Measurements from ENCODE around the gene ASCC1. TPM values are rescaled to one million over a fixed set of nuclear protein-coding genes. Genes with fewer than 3 reads are reported as not detected.

ASCC1 gene
- total and polyA plus RNA-seq, 2 of the 13 experiments (the other 11 are each of a cell fraction or from before 2014, with no cell fraction given) = 21.6 to 30.1 TPM

GRCh38 chr10:72077275-72077990, 138.6 kb downstream of the ASCC1 start:
- no peak for ATAC-seq
- no peaks in the 10 kb centered on the region for H4K20me1 ChIP-seq (ENCODE audit: insufficient read depth, low read length)
- intact Hi-C loops (cut with micrococcal nuclease; ENCODE audit: unreplicated experiment) = no loop called here
- H3K4me2 ChIP-seq (ENCODE audit: low read depth, low read length) = no peak overlapping the region
- no peak overlapping the region for H3K4me3 ChIP-seq (replicated peaks in 1 of 3; ENCODE audit: insufficient read depth in 1 of 3, low read depth in 2 of 3, low read length in 3 of 3)
- 57% methylated on average over 20 of the region's 20 CpGs for whole genome bisulfite sequencing (ENCODE audit: low lambda C conversion rate)
- FAIRE-seq = no peak
- no peak overlapping the region for H3K27ac ChIP-seq (ENCODE audit: extremely low read length, insufficient read depth, low read length)
- in situ Hi-C loops (cut with HindIII; ENCODE audit: extremely low pct_ligation_motif_present, low pct_unique_long_range_greater_than_20kb) = loop anchor here (25.0 kb wide), 1 partner anchor 260 kb away; no protein-coding TSS in a partner anchor
- H3K4me1 ChIP-seq (ENCODE audit: insufficient read depth, low read length) = peaks cover 24% of the 10 kb centered on the region
- H3K79me2 ChIP-seq (ENCODE audit: insufficient read depth, low read length) = no peaks in the 10 kb centered on the region
- CTCF ChIA-PET (ENCODE audit: low intra/inter-chr PET ratio, low total read pairs) = no interaction called here
- no peak overlapping the region for H3K9ac ChIP-seq (ENCODE audit: insufficient read depth, low read depth, low read length)
- POLR2A ChIA-PET = interaction anchor here (1.1 kb wide), 1 partner anchor 196 kb away, joined by 3 read pairs; the partner anchor contains the start of gene DDIT4
- H2AFZ ChIP-seq (ENCODE audit: low read length) = no peak overlapping the region
- TF ChIP-seq ZNF775 (CRISPR knock-in tag; IDR thresholded peaks at IDR 0.05; ENCODE audit: borderline replicate concordance) (no peak), MAFG (CRISPR knock-in tag; IDR thresholded peaks at IDR 0.05) (no peak)
- BruUV-seq (replicated peaks) = no TSS peak
- H3K27me3 ChIP-seq (ENCODE audit: control insufficient read depth in 1 of 2, insufficient read depth in 2 of 2, low read length in 2 of 2) = peaks cover 7 to 34% of the 10 kb centered on the region in 2 experiments
- no peak for DNase-seq (ENCODE audit: low spot score)
- H3K36me3 ChIP-seq (replicated peaks in 1 of 2; ENCODE audit: control insufficient read depth in 1 of 2, insufficient read depth in 2 of 2, low read length in 2 of 2) = no peaks in the 10 kb centered on the region
- H3K9me3 ChIP-seq (ENCODE audit: low read length) = no peaks in the 10 kb centered on the region

GRCh38 chr10:72076756-72077155, 139.3 kb downstream of the ASCC1 start:
- FAIRE-seq (no peak), ATAC-seq (no peak), DNase-seq (ENCODE audit: low spot score) (no peak)
- Histone ChIP-seq H2AFZ (ENCODE audit: low read length) (no peak overlapping the region), H4K20me1 (ENCODE audit: insufficient read depth, low read length) (no peaks in the 10 kb centered on the region), H3K4me3 (replicated peaks in 1 of 3; ENCODE audit: insufficient read depth in 1 of 3, low read depth in 2 of 3, low read length in 3 of 3) (no peak overlapping the region), H3K4me2 (ENCODE audit: low read depth, low read length) (no peak overlapping the region), H3K36me3 (replicated peaks in 1 of 2; ENCODE audit: control insufficient read depth in 1 of 2, insufficient read depth in 2 of 2, low read length in 2 of 2) (no peaks in the 10 kb centered on the region), H3K27me3 (ENCODE audit: control insufficient read depth in 1 of 2, insufficient read depth in 2 of 2, low read length in 2 of 2) (peaks cover 7 to 34% of the 10 kb centered on the region in 2 experiments), H3K79me2 (ENCODE audit: insufficient read depth, low read length) (no peaks in the 10 kb centered on the region), H3K27ac (ENCODE audit: extremely low read length, insufficient read depth, low read length) (no peak overlapping the region), H3K9ac (ENCODE audit: insufficient read depth, low read depth, low read length) (no peak overlapping the region), H3K4me1 (ENCODE audit: insufficient read depth, low read length) (peaks cover 26% of the 10 kb centered on the region), H3K9me3 (ENCODE audit: low read length) (no peaks in the 10 kb centered on the region)
- BruUV-seq (replicated peaks) = no TSS peak
- in situ Hi-C loops (cut with HindIII; ENCODE audit: extremely low pct_ligation_motif_present, low pct_unique_long_range_greater_than_20kb) (loop anchor here (25.0 kb wide), 1 partner anchor 261 kb away; no protein-coding TSS in a partner anchor), intact Hi-C loops (cut with micrococcal nuclease; ENCODE audit: unreplicated experiment) (no loop called here)
- no peak for TF ChIP-seq SMARCC2 (IDR thresholded peaks at IDR 0.05)
- TF ChIP-seq ZNF678 (CRISPR knock-in tag; IDR thresholded peaks at IDR 0.05) = no peak
- TF ChIP-seq ATF3 (CRISPR knock-in tag; IDR thresholded peaks at IDR 0.05) = no peak
- TF ChIP-seq HOXD1 (CRISPR knock-in tag; IDR thresholded peaks at IDR 0.05) = no peak
- no peak for TF ChIP-seq STAT6 (CRISPR knock-in tag; IDR thresholded peaks at IDR 0.05; ENCODE audit: borderline replicate concordance)
- TF ChIP-seq ARNT2 (CRISPR knock-in tag; IDR thresholded peaks at IDR 0.05; ENCODE audit: low read depth) = no peak
- WGBS (ENCODE audit: low lambda C conversion rate) = 5% methylated on average over 3 of the region's 5 CpGs
- ChIA-PET CTCF (ENCODE audit: low intra/inter-chr PET ratio, low total read pairs) (no interaction called here), POLR2A (interaction anchor here (1.1 kb wide), 1 partner anchor 197 kb away, joined by 3 read pairs; the partner anchor contains the start of gene DDIT4)

Measured in HepG2 (cell line).